Right ventricle myocardium inferior (tissue), 1 donor: ENCODE data around the gene PCDH9. TPM values are rescaled to one million over a fixed set of nuclear protein-coding genes. Genes with fewer than 3 reads are reported as not detected.
A peak's percentile ranks its signal among the peaks of the same experiment; 100 is the strongest.

Source experiments
- ATAC-seq: fragments of 200-7000 bp; cut with Tn5 transposase; one replicate; pipeline ENCODE4 v1.9.1; 2020; ENCODE audit warnings: mild to moderate bottlenecking, moderate library complexity
- DNase-seq: peaks from one replicate; pipeline ENCODE4 v3.0.0; 2021; ENCODE audit errors: missing footprints
- intact Hi-C: fragments of 100-400 bp; cut with DNase I; formaldehyde crosslinking; loops from one replicate; pipeline ENCODE4 v1.11.0; 2022
- total RNA-seq: library from RNA; stranded (reverse); fragmentation: NEBNext Ultra II Directional; extraction: Animal tissue kit (Norgen Biotek cat#: 25700); gene quantifications from one replicate; pipeline ENCODE4 v1.2.1, GENCODE V29; 2021
- donor health status: DM: no; HTN: yes; CAD: no; lungs with severe emphysema.

Gene PCDH9
- total RNA-seq, 1 donor from 2014 or later = 9.9 TPM

DNA sequence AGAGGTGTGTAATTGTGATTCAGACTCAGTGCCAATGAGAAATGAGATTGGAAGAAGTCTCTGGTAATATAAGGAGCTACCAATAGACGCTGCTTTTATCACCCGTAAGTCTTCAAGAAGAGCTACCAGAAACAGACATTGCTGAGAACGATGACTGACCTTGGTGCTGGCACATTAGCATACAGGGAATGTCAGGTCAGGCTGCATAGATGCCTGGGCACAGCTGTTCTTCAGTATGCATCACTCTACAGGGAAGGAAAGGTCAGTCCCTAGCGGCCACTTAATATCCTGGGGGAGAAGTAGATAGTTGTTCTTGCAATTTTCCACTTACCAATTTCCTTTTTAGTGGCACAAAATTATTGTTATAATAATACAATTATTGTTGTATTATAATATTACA lies 380.4 kb downstream of the PCDH9 start:
- ATAC-seq (no peak), DNase-seq (no peak)
- intact Hi-C loops = no loop called here

DNA sequence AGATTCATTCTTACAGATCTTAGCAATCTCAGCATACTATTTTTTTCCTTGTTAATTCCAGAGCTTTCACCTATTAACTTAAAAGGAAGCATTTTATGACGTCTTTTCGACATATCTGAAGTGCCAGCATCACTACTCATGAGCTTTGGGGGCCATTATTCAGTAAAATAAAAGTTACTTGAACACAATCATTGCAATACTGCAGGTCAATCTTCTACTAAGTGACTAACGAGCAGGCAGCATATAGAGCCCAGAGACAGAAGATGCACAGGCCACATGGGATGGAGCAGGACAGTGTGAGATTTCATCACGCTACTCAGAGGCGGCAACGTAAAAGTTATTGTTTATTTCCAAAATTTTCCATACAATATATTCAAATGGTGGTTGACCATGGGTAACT lies 382.6 kb downstream of the PCDH9 start:
- DNase-seq (no peak), ATAC-seq (no peak)
- intact Hi-C loops = no loop called here

DNA sequence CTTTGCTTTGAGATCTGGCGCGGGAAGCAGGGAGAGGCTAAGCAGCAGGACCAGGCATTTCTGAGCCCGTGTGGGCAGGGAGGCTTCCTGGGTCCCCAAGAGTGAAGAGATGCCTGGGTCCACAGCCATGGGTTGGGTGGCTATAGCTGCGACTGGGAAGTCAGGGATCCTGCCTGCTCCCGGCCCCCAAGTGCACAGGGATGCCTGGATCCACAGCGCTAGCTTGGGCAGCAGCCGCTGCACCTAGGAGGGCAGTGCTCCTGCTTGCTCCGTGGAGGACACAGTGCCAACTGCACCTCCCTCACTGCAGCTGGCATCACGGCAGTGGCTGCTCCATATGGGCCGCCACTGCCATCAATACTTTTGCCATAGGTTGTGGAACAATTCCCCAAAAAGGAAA lies 384.7 kb downstream of the PCDH9 start:
- intact Hi-C loops = no loop called here
- ATAC-seq (no peak), DNase-seq (no peak)

DNA sequence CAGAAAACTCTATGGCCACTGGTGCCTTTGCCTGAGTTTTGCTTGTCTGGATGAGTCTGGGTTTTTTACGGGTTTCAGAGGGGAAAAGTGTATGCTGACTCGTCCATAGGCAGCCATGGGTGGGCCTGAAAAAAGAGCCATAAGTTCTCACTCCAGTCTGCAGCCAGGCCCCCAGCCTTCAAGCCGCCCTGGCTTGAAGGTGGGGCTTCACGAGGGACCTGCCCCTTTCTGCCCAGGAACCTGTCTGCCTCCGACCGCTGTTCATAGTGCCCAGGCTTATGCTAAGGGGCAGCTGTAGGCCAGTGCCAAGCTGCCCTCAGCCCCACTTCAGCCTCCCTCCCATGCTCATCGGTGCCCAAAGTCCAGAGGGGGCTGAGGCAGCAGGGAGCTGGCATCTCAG lies 385.2 kb downstream of the PCDH9 start:
- ATAC-seq = no peak
- no peak for DNase-seq

DNA sequence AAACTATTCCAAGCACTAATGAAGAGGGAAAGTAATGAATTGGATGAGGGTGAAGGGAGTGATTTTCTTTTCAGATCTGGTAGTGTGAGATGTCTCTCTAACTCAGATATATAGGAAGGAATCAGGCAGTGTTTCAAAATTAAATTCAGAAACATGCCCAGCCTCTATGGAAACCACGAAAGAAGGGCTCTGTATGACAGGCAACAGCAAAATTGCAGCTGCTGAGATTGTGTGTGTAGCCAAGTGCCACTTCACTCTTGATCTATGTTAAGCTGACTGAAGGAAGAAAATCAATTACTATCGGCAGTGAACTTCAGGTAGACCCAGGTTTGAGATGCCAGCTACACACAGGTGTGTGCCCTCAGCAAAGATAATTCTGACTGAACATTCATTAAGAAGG lies 387.4 kb downstream of the PCDH9 start:
- ATAC-seq (no peak), DNase-seq (no peak)
- intact Hi-C loops = no loop called here

More for the DNA sequence above, 385.2 kb downstream of the PCDH9 start:
- intact Hi-C loops = no loop called here

DNA sequence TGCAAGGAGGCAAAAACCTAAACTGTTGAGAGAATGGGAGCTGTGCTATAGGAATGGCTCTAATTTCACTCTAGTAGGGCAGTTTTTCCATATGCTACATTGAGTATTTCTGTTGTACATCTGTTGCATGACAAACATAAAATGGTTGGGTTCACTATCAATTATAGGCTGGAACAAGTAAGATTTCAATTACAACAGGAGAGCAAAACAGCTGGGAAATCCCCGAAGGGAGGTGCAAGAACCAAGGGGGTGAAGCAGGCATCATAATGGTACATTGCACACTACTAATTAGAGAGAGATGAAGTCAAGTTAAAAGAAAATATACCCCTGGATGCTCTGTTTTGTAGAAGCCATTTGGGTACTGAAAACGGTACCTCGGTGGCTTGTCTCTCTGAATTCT lies 389.5 kb downstream of the PCDH9 start:
- intact Hi-C loops = no loop called here
- no peak for DNase-seq
- no peak for ATAC-seq

DNA sequence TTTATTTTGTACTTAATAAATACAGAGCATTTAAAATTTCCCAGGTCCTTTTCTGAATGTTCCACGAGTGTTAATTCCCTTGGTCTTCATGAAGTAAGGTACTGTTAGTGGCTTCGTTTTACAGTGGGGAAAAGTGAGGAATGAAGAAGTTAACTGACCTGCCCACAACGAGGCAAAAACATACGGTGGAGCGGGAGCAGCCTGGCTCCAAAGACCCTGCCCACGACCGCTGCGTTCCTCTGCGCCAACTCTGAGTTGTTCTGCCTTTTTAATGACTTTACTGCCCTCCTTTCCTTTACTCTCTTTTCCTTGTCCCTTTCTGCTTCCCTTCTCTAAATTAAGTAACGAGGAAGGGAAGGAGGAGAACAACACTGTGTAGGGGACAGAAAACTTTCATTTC lies 392.9 kb downstream of the PCDH9 start:
- intact Hi-C loops = no loop called here
- ATAC-seq (no peak), DNase-seq (no peak)

DNA sequence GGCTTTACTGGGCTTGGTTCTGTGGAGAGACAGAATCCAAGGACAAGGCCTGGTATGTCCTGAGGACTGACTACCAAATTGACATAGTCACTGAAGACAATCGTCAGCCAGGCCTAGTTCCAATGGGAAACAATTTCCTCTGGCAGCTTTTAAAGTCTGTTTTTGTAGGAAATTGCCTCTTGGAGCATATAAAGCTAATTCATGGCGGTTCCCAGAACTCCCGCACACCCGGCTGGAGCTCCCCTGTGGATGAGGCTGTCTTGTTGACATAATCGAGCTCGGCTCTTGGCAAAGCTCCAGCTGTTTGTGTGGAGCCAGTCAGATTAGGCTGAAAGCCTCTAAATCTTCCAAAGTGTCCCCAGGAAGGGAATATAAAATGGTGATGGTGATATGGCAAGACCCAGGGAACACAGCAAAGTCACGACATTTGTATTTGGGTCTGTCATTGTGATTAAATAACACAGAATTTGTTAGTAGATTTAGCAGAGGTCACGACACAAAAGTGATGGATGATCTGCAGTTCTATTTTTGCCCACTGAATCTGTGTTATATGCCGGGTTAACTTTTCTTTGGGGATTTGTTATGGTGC lies 395.0 kb downstream of the PCDH9 start:
- intact Hi-C loops = no loop called here
- ATAC-seq (peak; percentile 88), DNase-seq (peak; percentile 92)

DNA sequence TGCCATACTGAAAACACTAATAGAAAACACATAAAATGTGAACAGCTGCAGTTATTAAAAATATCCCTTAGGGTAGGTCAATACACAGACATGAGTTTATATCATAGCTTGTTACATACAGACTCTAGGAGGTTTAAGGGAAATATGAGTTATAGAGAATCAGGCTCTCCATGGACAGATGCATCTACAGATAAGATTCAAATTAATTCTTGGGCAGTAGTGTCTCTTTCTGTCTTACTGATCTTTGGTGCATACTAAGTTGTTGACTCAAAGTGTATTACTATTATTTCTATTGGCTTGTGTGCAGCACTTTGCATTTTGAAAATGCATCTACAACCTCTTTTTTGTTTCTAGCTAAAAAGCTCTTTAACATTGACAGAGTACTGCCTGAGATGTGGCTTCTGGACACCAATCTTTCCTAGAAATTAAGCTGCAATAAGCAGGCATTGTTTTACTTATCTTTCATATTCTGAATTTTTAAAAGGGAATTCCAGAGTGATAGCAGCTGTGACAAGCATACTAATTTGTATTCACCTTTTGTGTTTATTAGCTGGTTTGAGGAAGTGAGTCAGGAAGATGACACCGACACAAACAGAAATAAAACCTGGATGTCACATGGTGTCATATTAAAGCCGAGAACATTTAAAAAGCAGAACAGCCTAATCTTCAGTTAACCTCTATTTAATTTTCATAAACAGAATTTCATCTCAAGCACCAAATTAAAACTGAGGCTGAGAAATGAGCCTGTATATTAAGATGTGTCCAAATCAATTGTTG lies 399.0 kb downstream of the PCDH9 start:
- ATAC-seq (no peak), DNase-seq (no peak)
- intact Hi-C loops = no loop called here

DNA sequence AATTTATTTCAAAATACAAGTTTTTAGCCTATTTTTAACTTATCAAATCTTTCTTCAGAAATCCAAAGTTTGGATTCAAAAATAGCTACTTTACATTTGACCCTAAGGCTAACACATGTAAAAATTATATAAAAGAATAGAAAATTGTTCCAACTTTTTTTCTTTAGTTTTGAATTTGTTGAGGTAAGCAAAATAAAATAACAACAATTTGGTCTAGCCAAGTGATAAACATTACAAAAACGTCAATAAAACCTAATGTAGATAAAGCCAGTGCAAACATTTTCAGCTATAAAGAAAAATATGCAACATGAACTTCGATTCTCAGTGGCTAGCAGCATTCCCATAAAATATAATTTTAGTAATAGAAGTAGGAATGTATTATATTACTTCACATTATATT lies 400.3 kb downstream of the PCDH9 start:
- ATAC-seq = no peak
- DNase-seq = no peak
- intact Hi-C loops = no loop called here

DNA sequence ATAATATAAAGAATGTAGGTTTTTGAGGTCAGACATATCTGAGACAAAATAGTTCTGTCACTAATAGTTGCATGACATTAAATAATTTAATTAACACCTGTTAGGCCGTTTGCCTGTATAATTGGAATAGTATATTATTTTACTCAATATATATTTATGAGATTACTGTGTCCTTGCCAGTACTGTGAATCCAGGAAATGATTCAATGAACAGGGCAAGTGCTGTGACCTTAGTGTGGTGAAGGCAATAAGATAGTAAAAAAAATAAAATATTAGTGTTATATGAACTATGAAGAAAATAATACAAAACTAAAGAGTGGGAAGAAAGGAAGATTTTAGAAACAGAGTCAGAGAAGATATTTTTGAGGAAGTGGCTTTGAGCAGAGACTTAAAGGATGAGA lies 403.7 kb downstream of the PCDH9 start:
- no peak for DNase-seq
- intact Hi-C loops = no loop called here

DNA sequence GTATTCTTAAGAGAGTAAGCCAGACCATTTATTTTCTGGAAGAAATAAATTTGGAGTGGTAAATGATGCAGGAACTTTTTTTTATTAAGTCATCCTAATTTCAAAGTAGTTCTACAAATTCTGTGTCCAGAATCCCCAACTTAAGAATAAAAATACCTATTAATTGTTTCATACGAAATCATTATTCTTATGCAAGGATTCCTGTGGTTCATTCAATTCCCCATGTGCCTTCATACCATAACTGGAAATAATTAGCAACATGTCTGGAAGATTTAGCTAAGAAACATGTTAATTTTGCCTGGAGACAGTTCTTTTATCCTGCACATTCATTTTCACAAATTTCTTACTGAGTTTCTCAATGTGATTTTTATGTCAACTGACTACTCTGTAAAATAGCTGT lies 408.6 kb downstream of the PCDH9 start:
- DNase-seq (no peak), ATAC-seq (no peak)
- intact Hi-C loops = no loop called here

More for the DNA sequence above, 403.7 kb downstream of the PCDH9 start:
- ATAC-seq = no peak

DNA sequence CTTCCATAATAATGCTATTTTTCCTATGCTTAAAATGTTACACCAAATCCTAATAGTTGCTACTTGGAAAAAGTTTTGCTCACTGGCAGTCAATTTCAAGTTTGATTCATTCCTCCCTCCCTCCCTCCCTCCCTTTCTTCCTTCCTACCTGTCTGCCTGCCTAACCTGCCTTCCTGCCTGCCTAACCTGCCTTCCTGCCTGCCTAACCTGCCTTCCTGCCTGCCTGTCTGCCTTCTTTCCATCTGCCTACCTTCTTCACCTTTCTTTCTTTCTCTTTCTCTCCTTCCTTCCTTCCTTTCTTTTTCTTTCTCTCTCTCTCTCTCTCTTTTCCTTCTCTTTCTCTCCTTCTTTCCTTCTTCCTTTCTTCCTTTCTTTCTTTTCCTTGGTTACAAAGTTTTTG lies 418.7 kb downstream of the PCDH9 start:
- intact Hi-C loops = no loop called here
- ATAC-seq = no peak

DNA sequence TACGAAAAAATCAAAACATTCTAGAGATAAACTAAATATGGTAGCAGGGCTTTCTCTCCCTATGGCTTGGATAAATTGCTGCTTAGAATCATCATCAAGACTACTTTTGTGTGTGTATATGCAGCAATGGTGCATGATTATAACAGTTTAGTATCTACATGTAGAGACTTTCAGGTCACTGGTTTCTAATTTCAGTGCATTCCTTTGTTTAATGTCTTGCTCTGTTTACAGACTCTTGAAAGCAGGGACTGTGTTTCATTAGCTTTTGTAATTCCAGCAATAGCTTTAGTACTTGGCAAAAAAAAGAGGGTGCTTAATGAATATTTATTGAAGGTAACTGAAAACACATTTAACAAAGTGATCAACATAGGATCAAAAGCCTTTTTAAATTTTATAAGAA lies 420.7 kb downstream of the PCDH9 start:
- DNase-seq = no peak
- intact Hi-C loops = no loop called here
- ATAC-seq = no peak

More for the DNA sequence above, 418.7 kb downstream of the PCDH9 start:
- DNase-seq = no peak

DNA sequence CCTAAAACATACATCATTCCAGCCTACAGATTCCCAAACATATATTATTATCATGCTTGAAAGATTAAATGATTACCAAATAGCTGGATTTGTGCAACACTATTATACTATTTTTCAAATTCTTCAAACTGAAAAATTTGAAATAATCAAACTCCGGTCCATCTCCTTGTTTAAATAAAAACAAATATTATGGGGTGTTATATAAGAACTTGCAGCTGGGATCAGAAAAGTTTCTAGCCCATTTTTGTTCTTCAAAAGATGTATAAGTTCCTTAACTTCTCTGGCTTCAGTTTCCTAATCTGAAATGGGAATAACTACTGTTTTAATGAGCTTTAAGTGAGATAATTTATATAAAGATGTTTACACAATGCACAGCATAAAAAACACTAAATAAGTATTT lies 422.9 kb downstream of the PCDH9 start:
- intact Hi-C loops = no loop called here
- no peak for ATAC-seq
- no peak for DNase-seq

DNA sequence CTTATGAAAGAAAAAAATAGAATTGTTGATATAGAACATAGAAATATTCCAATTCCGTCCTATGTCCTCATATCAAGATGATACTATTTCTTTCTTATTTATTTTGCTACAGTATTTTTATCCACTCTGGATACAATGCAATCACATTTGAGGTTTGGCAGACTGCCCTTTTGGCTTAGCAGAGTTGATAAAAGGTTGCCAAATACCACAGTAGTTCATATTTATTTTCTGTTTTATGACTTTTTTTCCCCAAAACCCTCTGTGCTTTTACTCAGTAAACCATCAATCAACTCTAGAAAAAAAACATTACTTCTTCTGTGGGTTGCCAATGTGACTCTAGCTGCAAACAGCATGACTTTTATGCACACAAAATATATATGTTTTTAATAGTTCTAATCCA lies 424.5 kb downstream of the PCDH9 start:
- intact Hi-C loops = no loop called here
- DNase-seq = no peak
- ATAC-seq = no peak

DNA sequence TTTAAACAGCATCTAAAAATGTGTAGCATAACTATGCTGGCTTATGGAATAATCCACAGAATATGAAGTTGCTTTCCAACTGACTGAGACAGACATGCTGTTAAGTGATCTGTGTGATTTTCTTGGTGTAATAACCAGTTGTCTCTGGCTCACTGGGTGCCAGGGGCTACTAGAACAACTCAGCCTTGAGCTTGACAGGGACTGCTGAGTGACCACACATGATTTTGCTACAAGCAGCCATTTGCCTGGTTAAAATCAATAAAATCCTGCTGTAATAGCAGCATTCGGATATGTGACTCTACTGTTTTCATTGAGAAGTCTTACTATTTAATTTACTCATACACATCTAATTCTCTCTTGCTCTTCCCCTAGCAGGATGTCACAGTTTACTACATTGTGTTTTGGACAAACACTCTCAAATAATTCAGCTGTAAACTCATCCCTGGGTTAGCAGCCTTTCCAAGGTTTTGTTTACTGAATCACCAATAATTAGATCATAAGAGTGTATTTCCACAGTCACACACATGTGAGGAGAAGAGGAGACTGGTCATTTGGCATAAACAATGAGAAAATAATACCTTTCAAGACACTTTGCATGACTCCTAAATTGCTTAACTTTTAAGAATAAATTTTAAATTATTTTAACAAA lies 426.2 kb downstream of the PCDH9 start:
- intact Hi-C loops = no loop called here
- DNase-seq (no peak), ATAC-seq (no peak)

DNA sequence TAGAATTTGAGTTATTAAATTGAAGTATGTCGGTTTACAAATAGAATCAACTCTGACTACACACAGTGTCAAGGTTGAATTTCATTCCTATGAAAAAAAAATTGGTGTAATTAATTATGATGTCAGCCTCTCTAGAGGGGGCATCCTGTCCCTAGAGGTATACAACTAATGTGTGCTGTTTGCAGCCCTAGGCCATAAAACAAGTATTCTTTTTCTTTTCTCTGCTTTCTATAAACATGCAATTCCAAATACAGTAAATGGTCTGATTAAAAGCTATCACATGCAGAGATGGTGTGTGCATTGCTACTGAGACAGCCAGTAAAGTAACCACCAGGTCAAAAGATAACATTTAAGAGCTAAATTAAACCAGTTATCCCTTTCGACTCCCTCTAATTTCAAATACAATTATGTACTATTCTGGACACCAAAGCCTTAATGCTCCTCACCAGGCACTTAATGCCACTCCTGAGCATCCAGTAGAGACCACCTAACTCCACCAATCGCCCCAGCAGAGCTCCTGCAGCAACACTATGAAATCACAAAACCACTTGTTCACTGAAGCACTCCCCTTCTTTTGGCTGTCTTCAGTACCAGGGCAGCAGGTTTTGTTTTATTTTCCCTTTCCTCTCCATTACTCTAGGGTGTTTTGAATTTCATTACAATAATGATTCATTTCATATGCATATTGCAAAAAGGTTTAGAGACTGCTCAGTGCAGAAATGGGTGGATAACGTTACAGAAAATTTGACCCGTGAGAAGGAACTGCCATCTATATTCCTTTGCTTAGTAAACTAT lies 426.9 kb downstream of the PCDH9 start:
- DNase-seq (no peak), ATAC-seq (no peak)
- intact Hi-C loops = no loop called here

DNA sequence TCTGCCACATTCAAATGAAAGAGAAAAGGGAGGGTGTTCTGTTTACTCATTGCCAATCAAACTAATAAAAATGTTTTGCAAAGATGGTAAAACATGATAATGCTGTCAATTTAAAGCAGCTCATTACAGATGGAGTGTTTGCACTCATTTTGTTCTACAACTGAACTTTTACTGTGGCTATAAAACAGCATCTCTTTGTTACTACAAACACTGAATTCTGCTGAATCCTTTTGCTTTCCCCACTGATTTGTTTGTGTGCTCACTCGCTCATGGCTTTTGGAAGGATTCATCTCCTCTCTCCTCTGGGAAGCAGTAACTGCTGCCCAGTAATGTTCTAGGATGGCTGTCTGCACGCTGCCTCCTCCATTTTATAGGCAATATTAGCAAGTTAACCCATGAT lies 434.5 kb downstream of the PCDH9 start:
- intact Hi-C loops = no loop called here
- no peak for DNase-seq

More for the DNA sequence above, 434.5 kb downstream of the PCDH9 start:
- ATAC-seq = no peak
